Left hindlimb (tissue), 1 donor: Measurements from ENCODE around the gene NFS1.
"Not testable (repeated sequence)": the region's sequence is repeated elsewhere in the genome, so short reads cannot be mapped to it uniquely, and the experiment has no call there.

Experiments used
- DNase-seq: peaks from one replicate; pipeline ENCODE4 v3.0.0-alpha.2; 2018

Gene NFS1

DNA sequence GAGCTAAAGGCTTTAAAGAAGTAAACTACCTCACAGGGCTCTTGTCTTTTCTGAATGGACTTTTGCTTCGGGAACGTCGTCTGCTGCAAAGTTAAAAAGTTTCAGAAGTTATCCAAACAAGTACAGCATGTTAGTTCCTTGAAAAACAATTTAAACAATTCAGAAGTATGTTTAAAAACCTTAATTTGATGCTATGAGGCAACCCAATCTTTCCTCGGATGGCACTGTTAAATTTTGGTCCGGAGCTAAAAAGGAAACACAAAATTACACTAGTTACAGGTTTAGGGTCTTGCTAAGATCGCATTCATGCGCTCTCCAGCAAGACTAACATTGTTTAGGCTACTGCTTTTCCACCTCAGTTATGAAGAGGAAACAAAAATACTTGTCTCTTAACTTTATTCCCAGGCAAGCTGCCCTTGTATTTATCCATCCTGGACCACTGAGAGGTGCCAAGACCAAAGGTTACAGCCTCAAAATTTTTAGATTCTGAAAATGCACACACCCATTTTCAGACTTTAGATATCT lies 30.2 kb upstream of the NFS1 start:
- no peak for DNase-seq

DNA sequence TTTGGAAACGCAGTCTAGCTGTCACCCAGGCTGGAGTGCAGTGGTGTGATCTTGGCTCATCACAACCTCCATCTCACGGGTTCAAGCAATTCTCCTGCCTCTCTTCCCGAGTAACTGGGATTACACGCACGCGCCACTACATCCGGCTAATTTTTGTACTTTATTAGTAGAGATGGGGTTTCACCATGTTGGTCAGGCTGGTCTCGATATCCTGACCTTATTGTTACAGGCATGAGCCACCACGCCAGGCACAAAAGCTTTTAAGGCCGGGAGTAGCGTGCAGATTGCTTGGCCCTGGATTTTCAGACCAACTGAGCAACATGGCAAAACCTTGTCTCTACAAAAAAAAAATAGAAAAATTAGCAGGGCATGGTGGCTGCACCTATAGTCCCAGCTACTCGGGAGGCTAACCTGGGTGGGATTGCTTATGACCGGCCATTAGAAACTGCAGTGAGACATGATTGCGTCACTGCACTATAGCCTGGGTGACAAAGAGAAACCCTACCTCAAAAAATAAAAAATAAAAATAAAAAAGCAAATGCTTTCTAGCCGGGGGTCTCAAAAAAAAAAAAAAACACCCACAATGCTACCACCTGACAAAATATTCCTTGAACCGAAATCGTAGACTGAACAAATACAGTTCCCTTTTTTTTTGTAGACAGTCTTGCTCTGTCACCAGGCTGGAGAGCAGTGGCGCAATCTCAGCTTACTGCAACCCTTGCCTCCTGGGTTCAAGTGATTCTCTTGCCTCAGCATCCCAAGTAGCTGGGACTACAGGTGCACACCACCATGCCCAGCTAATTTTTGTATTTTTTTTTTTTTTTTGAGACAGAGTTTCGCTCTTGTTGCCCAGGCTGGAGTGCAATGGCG lies 27.9 kb upstream of the NFS1 start:
- no peak for DNase-seq

DNA sequence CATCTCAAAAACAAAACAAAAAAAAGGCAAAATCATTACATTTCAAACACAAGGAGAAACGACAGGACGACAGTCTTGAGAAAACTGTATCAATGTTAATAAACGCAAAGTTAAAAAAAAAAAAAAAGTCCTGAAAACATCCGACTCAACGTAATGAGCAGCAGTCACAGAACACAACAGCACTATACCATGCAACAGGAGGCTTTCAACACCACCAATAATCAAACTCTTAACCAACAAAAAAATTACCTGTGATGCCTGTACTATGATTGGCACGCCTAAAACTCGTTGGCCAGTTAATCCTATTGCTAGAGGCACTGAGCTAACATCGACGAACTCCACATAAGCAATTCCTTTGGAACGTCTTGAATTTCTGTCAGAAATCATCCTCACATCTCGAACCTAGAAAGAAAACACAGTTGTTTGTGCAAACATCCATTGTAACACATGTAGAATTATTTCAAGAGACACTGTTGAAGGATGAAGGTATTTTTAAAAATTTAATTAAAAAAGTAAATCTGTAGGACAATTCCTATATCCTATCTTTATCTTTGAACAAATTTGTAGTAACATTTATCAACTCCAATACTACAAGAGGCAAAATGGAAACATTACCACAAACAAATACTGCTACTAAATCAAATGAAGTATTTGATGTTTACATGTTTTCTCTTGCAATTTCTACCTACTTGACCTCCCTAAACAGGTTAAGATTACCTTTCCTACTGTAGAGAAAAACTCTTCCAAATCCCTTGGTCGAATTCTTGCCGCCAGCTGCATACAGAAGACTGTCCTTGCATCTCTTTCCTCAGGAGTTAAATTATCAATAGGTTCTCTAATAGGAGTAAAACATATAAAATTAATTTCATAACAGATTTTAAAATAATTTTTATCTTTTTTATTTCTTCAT lies 25.4 kb upstream of the NFS1 start:
- DNase-seq: no peak

GRCh38 chr20:35723652-35724320 lies 24.6 kb upstream of the NFS1 start:
- DNase-seq: not testable (repeated sequence)

DNA sequence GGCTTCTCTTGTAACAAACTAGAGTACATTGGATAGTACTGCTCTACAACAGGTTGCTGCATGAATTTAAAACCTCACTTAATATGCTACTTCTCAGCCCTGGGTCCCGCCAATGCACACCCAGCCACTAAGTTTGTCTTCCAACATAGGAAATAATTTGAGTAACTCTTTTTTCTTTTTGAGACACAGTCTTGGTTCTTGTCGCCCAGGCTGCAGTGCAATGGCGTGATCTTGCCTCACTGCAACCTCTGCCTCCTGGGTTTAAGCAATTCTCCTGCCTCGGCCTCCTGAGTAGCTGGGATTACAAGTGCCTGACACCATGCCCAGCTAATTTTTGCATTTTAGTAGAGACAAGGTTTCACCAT lies 24.1 kb upstream of the NFS1 start:
- not testable (repeated sequence) for DNase-seq

DNA sequence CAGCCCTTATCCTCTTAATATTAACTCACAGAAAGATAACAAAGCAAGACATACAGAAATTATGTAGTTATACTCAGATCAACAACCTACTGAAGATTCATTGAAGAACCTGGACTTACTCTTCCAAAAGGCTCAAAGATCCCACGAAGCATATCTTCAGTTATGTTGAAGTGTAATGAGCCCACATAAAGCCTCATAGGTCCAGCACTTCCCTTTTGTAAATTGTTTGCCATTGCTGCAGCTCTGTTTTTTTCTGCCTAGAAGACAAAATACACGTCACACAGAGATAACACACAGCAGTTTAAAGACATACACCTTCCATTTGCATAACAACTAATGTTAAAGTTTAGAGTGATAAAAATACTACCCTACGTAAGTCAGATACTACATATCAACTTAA lies 22.5 kb upstream of the NFS1 start:
- DNase-seq: no peak

DNA sequence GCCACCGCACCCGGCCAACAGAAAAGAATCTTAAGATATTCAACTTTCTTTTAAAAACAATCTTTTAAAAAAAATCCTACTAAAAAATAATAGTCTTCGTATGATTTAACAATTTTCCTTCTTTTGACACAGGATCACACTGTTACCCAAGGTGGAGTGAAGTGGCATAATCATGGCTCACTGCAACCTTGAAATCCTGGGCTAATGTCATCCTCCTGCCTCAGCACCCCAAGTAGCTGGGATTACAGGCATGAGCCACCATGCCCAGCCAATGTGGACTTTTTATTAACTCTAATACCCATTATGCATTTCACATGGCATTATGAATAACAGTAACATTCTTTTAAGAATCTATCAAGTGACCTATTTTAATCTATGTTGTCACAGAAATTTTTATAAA lies 22.1 kb upstream of the NFS1 start:
- DNase-seq: no peak

DNA sequence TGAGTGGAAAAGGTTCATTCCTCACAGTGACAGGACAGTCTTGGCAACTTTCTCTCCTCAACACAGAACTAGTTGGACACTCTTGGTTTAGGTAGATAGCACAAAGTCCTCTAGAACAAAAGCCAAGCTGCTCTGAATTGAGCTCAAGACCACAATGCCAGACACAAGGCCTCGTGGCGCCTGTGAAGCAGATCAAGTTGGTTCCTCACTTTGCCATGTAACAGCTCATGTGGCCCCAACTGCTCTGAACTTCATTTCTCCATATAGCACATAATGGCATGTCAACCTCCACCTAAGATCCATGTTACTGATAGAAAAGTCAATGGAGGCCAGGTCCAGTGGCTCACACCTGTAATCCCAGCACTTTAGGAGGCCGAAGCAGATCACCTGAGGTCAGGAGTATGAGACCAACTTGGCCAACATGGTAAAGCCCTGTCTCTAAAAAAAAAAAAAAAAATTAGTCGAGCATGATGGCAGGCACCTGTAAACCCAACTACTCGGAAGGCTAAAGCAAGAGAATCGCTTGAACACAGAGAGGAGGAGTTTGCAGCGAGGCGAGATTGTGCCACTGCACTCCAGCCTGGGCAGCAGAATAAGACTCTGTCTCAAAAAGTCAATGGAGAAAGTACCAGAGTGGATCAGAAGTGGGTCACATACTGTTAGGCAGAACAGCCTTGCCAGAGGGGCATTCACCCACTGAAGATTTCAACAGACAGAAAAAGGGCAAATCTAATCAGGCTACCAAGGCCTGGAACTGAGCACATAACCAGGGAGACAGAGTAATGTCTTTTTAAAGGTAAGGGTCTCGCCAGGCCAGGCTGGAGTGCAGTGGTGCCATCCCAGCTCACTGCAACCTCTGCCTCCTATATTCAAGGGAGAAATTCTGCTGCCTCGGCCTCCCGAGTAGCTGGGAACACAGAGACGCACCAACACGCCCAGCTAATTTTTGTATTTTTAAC lies 21.3 kb upstream of the NFS1 start:
- DNase-seq: no peak

GRCh38 chr20:35719717-35720116 lies 20.6 kb upstream of the NFS1 start:
- DNase-seq: no peak

GRCh38 chr20:35718972-35719635 lies 20.0 kb upstream of the NFS1 start:
- no peak for DNase-seq

DNA sequence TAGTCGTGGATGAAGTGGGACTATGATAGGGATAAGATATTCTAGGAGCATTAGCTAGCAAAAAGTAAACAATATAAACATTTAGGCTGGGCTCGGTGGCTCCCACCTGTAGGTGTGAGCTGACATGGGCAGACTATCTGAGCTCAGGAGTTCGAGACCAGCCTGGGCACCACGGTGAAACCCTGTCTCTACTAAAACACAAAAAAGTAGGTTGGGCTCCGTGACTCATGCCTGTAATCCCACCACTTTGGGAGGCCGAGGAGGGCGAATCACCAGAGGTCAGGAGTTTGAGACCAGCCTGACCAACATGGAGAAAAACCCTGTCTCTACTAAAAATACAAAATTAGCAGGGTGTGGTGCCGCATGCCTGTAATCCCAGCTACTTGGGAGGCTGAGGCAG lies 19.2 kb upstream of the NFS1 start:
- not testable (repeated sequence) for DNase-seq

GRCh38 chr20:35716330-35716729 lies 17.2 kb upstream of the NFS1 start:
- DNase-seq: no peak

GRCh38 chr20:35715652-35716051 lies 16.5 kb upstream of the NFS1 start:
- DNase-seq: no peak

DNA sequence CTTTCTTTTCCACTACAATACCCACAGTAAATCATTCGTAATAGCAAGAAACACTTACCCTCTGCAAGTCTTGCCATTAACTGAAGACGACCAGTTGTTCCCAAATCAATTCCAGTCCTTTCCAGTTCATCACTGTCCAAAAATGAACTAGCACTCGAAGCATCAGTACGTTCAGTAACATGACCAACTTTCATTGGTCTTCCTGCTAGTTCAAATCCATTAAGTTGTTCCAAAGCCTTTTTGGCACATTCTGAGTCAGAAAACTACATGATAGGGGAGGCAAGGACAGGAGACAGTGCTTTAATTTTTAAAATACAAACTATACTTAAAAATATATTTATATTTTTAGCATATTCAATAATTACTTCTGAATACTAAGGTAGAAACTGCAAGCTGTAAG lies 15.0 kb upstream of the NFS1 start:
- no peak for DNase-seq

DNA sequence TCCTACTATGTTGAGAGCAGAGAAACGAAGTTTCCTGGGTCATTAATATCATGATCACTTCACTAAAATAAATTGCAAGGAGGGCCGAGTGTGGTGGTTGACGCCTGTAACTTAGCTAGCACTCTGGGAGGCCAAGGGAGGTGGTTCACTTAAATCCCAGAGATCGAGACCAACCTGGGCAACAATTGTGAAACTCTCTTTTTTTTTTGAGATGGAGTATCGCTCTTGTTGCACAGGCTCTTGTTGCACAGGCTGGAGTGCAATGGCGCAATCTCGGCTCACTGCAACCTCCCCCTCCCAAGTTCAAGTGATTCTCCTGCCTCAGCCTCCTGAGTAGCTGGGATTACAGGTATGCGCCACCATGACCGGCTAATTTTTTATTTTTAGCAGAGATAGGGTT lies 14.0 kb upstream of the NFS1 start:
- DNase-seq: not testable (repeated sequence)

GRCh38 chr20:35711588-35712209 lies 12.5 kb upstream of the NFS1 start:
- DNase-seq: no peak

GRCh38 chr20:35710884-35711587 lies 11.9 kb upstream of the NFS1 start:
- no peak for DNase-seq

DNA sequence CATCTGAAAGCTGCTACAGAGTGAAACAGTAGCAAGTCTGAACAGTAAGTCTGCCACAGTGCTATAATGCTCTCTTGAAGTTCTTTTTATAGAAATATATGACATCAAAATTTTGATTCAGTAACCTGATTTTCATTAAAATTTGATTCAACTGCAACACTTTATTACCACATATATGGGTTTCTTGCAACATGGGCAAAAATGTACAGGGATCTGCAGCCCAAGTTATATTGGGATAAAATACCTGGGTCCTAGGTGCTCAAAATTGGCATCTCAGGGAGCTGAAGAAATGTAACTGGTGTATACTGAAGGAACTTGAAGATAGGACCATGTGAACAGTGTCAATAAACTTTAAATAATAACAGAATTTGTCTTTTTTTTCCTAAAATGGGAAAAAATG lies 10.9 kb upstream of the NFS1 start:
- DNase-seq: no peak

GRCh38 chr20:35709259-35709658 lies 10.1 kb upstream of the NFS1 start:
- DNase-seq: no peak

DNA sequence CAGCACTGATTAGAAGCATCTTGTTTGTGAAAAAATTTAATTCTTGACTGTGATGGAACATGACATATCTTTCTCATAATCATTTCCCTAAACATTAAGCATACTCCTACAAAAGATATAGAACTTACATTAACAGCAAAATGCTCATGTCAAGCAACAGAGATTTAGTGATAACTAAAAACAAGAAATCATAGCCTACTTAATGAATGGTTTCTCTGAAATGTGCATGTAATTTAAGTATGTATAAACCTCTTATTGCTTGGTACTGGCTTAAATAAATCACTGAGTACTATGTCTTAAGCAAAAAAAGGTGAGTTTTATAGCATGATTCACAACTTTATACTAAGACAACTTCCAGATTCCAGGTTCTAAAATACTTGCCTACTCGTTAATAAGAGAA lies 9.3 kb upstream of the NFS1 start:
- no peak for DNase-seq
